ENCODE data around the gene RYK.

The RYK gene

GRCh38 chr3:134146666-134147065 is 104.0 kb downstream of the RYK start:
- H3K27ac ChIP-seq (ENCODE audit: extremely low read depth, low read depth, low read length): no peak overlapping the region
- no peaks in the 10 kb centered on the region for H3K4me1 ChIP-seq (ENCODE audit: control insufficient read depth, insufficient read depth, low read length)
- ChIA-PET CTCF (no interaction called here), POLR2A (no interaction called here)
- no peaks in the 10 kb centered on the region for H3K9me3 ChIP-seq (ENCODE audit: control insufficient read depth, insufficient read depth, low read depth, low read length)
- peaks cover 0 to 8% of the 10 kb centered on the region in 2 experiments; a peak in 1 of 3 replicates for H3K36me3 ChIP-seq (ENCODE audit: control insufficient read depth in 2 of 2, insufficient read depth in 1 of 2, low read length in 2 of 2)
- TF ChIP-seq YY2 (tag by site-specific recombination; IDR thresholded peaks at IDR 0.05) (no peak), TCF7L2 (IDR thresholded peaks at IDR 0.05; ENCODE audit: borderline replicate concordance, low read depth, low read length) (no peak), BCL11A (tag by site-specific recombination; IDR thresholded peaks at IDR 0.05; ENCODE audit: low read depth) (no peak), KLF10 (tag by site-specific recombination; IDR thresholded peaks at IDR 0.05) (no peak), ZNF560 (tag by site-specific recombination; IDR thresholded peaks at IDR 0.05; ENCODE audit: borderline replicate concordance) (no peak)
- no peak overlapping the region for H3K4me3 ChIP-seq (ENCODE audit: low read depth, low read length)

DNA sequence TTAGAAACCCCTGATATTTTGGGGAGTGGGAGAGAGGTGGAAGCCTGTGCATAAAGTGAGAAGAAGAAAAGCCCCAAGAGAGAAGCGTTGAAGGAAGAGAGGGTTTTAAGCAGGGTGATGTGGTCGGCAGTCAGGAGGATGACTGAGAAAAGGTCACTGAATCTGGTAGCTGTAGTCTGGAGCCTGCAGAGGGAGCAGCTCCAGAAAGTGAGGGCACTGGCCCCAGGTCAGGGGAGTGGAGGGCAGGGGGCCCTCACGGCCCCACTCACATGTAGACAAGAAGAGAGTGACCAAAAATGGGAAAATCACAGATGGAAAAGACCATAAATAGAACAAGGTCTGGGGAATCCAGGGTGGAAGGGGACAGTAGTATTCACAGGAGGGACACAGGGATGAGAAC is 105.5 kb downstream of the RYK start:
- POLR2A ChIA-PET: no interaction called here

More for the DNA sequence above, 105.5 kb downstream of the RYK start:
- H3K4me3 ChIP-seq (ENCODE audit: low read depth, low read length): no peak overlapping the region
- H3K9me3 ChIP-seq (ENCODE audit: control insufficient read depth, insufficient read depth, low read depth, low read length): no peaks in the 10 kb centered on the region
- no peak for TF ChIP-seq ZNF571 (tag by site-specific recombination; IDR thresholded peaks at IDR 0.05)
- TF ChIP-seq IKZF3 (tag by site-specific recombination; IDR thresholded peaks at IDR 0.05): no peak
- no peak for TF ChIP-seq ZSCAN18 (tag by site-specific recombination; IDR thresholded peaks at IDR 0.05)
- TF ChIP-seq ELK4 (IDR thresholded peaks at IDR 0.05; ENCODE audit: borderline replicate concordance, low read depth, low read length): no peak
- no peak for TF ChIP-seq ZNF501 (tag by site-specific recombination; IDR thresholded peaks at IDR 0.05)
- TF ChIP-seq ZNF521 (tag by site-specific recombination; IDR thresholded peaks at IDR 0.05): no peak
- TF ChIP-seq, protein P1, sequence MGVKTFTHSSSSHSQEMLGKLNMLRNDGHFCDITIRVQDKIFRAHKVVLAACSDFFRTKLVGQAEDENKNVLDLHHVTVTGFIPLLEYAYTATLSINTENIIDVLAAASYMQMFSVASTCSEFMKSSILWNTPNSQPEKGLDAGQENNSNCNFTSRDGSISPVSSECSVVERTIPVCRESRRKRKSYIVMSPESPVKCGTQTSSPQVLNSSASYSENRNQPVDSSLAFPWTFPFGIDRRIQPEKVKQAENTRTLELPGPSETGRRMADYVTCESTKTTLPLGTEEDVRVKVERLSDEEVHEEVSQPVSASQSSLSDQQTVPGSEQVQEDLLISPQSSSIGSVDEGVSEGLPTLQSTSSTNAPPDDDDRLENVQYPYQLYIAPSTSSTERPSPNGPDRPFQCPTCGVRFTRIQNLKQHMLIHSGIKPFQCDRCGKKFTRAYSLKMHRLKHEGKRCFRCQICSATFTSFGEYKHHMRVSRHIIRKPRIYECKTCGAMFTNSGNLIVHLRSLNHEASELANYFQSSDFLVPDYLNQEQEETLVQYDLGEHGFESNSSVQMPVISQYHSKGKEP (tag by site-specific recombination; IDR thresholded peaks at IDR 0.05): no peak
- no peak for TF ChIP-seq ZNF214 (tag by site-specific recombination; IDR thresholded peaks at IDR 0.05; ENCODE audit: borderline replicate concordance)
- TF ChIP-seq ZNF530 (tag by site-specific recombination; IDR thresholded peaks at IDR 0.05; ENCODE audit: low read depth): no peak
- TF ChIP-seq SP7 (tag by site-specific recombination; IDR thresholded peaks at IDR 0.05): no peak
- no peak for TF ChIP-seq ZNF510 (tag by site-specific recombination; IDR thresholded peaks at IDR 0.05; ENCODE audit: insufficient replicate concordance)
- TF ChIP-seq ZNF366 (tag by site-specific recombination; conservative IDR thresholded peaks at IDR 0.05): no peak
- no peak for TF ChIP-seq ZNF544 (tag by site-specific recombination; IDR thresholded peaks at IDR 0.05)
- TF ChIP-seq ZBTB21 (tag by site-specific recombination; IDR thresholded peaks at IDR 0.05): no peak
- no peak for TF ChIP-seq ZNF776 (tag by site-specific recombination; IDR thresholded peaks at IDR 0.05; ENCODE audit: borderline replicate concordance)
- TF ChIP-seq SCRT2 (tag by site-specific recombination; IDR thresholded peaks at IDR 0.05): no peak
- TF ChIP-seq ZBTB1 (tag by site-specific recombination; IDR thresholded peaks at IDR 0.05): no peak
- no peak for TF ChIP-seq ZBTB10 (tag by site-specific recombination; IDR thresholded peaks at IDR 0.05)
- TF ChIP-seq WT1 (tag by site-specific recombination; IDR thresholded peaks at IDR 0.05): no peak
- no peaks in the 10 kb centered on the region for H3K4me1 ChIP-seq (ENCODE audit: control insufficient read depth, insufficient read depth, low read length)
- no peaks in the 10 kb centered on the region for H3K36me3 ChIP-seq (ENCODE audit: control insufficient read depth in 2 of 2, insufficient read depth in 1 of 2, low read length in 2 of 2)
- CTCF ChIA-PET: no interaction called here
- H3K27ac ChIP-seq (ENCODE audit: extremely low read depth, low read depth, low read length): no peak overlapping the region

Measured in HEK293 (cell line).